Stimulated activated CD8-positive, alpha-beta memory T cell treated with anti-CD3 and anti-CD28 coated beads, Interleukin-12 subunit alpha, Interleukin-12 subunit beta, amount 100 ng/mL, for 24 hours (primary cell): Measurements from ENCODE around the gene MSH5.
A peak's percentile ranks its signal among the peaks of the same experiment; 100 is the strongest.

ENCODE experiments used
- DNase-seq: peaks from one replicate; pipeline ENCODE4 v3.0.0-alpha.2; 2020; ENCODE audit errors: extremely low read depth

MSH5 gene

DNA sequence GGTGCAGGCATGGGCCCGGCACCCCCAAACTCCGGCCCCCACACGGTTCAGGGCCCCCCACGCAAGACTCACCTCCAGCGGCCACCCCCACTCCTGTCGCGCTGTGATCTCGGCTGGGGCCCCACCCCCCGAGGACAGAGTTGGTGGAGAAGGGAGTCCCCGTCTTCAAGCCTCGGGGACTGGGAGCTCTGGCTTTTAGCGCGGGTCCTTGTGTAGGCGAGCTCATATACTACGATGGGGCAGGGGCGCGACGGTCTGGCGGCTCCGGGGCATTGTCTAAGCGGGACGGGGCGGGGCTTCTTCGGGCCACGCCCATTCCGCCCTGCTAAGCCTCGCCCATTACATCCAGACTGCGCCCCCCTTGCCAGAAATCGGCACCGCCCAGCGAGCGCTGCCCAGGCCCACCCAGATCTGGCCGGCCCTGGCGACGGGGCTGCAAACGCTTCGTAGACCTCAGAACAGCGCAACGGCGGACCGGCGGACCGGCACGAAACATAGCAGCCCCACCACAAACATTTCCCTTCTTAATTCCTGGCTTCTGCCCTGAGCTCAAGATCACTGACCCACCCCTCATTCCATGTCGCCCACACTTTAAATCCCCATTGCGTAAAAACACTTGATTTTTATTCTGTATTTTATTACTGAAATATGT is 9.7 kb upstream of the MSH5 start:
- peak; percentile 40 for DNase-seq

DNA sequence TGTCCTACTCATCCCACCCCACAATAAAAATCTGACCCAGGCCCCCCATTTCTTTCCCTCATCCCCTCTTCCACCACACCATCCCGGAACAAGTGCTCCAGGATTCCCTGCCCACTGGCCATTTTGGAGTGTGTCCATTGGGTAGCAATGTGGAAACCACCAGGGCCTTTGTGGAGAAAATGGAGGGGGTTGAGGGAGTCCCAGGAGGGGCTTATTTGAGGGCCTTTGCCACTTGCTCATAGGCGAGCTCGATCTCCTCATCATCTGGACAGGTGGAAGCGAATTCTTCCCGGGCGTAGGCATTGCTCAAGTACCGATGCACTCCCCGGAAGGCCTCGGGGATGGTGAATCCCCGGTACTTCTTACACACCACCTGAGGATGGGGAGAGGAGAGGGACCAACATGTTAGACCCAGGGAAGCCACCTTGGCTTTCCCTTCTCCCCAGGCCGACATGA is 9.1 kb upstream of the MSH5 start:
- no peak for DNase-seq

DNA sequence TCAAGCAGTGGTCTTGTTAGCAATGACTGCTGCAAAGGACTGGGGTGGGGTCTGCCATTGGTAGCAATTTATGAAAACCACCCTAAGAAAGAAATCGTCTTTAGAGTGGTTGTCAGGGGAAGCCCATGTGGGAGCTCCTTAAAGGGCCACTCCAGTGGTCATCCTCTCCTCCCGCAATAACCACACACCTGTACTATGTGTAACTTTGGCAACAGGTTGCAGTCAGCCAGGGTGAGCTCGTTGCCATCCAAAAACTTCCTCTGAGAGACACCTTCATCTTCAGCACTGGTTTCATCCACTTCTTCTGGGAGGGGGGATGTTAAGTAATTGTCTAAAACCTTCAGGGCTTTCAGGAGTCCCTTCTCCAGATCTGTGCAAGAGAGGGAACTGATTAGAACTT is 7.8 kb upstream of the MSH5 start:
- DNase-seq = no peak

- DNase-seq = no peak
These were observed 6.1 kb upstream of the MSH5 start for GRCh38 chr6:31733734-31734133.

DNA sequence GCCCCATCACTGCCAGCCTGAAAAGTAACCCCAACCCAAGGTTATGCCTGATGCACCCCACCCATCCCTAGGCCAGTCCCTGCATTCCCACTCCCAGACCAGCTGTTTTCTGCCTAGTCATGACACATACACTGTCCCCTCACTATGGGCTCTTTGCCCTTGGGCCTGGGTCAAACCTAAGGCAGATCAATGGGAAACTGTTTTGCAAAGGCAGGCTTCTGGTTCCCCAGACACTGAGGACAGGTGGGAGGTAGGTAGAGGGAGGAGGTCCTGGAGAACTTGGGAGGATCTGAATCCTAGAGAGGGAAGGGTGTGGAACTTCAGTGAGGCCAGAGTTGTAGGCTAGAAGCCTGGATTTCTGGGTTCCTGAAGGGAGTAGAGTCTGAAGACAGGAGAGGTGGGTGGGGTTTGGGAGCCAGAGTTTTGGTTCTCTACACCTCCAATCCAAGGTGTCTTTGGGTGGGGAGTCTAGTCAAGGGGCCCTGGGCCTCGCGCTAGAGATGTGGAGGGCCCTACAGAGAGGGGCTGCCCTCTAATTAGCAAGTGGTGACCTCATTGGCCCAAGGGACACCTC is 5.5 kb upstream of the MSH5 start:
- DNase-seq = no peak

GRCh38 chr6:31734821-31735406 is 4.9 kb upstream of the MSH5 start:
- no peak for DNase-seq

GRCh38 chr6:31736021-31736767 is 3.6 kb upstream of the MSH5 start, which contains the start of gene CLIC1:
Gene CLIC1, minus strand, starts transcription at chr6:31736530. Its CDS starts 230 bp downstream, at chr6:31736300.
- peak; percentile 49 for DNase-seq

GRCh38 chr6:31736768-31737314 is 3.0 kb upstream of the MSH5 start:
- no peak for DNase-seq

GRCh38 chr6:31737315-31737990 is 2.4 kb upstream of the MSH5 start:
- DNase-seq = no peak

- peak; percentile 37 for DNase-seq
These were observed 1.5 kb upstream of the MSH5 start for GRCh38 chr6:31737991-31738979.

GRCh38 chr6:31740397-31741223 is 805 bp downstream of the MSH5 start:
- DNase-seq = no peak

DNA sequence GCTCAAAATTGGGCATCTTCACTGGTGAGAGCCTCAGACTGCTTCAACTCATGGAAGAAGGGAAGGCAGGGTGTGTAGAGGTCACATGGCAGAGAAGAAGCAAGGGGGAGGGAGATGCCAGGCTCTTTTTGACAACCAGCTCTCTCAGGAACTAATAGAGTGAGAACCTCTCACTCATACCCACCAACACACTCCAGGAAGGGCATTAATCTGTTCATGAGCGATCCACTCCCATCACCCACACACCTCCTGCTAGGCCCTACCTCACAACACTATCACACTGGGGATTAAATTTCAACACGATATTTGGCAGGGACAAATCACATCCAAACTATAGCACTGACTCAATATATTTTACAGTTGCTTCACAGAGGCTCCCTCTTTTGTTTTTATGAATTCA is 2.0 kb downstream of the MSH5 start:
- no peak for DNase-seq

DNA sequence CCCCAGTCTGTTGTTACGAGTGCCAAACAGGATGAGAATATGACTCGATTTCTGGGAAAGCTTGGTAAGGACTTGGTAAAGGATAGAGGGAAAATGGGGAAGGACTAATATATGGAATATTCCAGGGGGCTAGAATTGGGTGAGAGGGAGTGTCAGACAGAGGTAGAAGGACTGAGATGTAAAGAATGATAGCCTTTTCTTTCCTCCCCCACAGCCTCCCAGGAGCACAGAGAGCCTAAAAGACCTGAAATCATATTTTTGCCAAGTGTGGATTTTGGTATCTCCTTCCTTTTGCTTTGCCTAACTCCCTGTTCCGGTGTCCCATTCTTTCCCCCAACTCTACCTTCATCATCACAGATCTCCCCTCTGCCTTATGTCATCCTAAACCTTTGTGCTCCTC is 3.1 kb downstream of the MSH5 start:
- no peak for DNase-seq

DNA sequence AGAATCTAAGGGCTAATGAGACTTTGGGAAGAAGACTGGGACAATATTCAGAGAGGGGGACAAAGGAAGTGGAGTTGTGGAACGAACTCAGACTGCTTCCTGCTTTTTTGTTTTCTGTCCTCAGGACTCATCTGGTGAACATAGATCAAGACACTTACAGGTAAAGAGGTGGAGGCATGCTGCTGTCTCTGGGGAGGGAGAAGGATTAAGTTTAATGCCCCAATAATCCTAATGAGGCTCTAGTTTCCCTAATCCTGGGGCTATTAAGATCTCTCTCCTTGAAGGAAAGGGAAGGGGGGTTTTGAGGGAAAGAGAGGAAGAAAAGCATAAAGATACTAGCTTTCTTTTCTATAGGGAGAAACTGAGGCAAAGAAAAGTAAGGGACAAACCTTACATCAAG is 4.6 kb downstream of the MSH5 start:
- DNase-seq = no peak

DNA sequence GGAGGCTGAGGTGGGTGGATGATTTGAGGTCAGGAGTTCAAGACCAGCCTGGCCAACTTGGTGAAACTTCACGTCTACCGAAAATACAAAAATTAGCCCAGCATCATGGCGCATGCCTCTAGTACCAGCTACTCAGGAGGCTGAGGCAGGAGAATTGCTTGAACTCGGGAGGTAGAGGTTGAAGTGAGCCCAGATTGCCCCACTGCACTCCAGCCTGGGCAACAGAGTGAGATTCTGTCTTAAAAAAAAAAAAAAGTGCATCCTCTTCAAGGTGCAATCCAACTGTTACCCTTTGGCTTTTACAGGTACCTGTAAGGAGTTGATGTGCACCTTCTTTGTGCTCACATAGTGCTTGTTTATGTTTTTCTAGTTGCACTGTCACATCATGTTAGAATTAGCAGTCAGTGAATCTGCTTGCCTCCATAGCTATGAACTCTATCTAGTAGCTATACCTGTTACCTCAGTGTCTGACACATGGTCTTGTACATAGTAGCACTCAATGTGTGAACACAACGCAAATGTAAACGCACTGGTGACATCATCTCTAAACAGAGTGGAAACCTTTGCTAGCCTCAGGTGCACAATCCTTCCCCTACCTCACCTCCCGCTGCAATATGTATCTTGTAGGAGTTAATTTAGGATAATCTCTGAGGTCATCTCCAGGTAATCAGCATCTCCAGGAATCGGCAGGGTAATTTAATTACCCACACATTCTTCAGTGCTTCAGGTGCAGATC is 9.7 kb downstream of the MSH5 start:
- no peak for DNase-seq

DNA sequence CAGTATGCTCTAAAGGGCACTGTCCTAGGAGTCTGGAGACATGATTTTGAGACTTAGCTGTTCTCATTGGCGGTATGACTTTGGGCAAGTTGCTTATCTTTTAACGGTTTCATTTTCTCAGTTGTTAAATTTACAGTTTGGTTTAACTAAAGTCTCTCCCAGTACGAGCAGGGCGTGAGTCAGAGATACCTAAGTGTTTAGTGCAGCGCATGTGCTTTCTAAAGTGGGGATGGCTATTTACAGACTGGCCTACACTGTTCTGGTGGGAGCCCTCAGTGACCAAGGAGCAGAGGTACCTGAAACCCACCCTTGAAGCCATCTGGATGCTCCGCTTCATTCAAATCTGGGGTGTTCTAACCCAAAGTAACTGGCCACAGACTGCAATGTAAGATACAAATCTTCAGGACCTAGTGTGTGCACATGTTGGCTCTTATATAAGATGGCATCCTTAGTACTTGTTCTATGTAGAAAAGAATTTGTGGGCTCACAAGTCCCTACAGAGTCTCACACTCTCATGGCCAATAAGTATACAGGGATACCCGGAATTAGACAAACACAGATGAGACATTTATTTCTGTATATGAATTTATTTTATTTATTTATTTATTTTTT is 10.7 kb downstream of the MSH5 start:
- no peak for DNase-seq

DNA sequence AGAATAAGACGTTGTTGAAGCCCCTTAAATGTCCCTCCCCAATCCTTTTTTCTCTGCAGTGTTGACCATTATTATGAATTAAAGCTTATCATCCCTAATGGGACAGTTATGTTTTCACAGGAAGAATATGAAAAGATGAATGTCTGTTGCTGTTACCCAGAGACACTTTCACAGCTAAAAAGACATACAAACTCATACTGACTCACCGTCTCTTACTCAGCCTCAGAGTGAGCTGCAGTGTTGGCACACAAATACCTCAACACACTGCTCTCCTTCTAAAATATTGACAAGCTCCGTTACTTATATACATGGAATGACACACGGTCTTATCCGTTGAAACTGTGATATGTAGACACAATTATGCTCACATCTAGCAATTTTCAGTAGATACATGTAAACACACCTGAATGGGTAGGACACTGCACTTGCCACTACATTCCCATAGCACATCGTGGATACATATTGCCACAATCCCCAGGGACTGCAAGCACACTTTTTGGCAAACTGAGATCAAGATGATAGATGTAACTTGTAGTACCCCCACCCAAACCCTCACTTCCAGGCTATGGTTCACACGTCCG is 13.0 kb downstream of the MSH5 start:
- DNase-seq = no peak

DNA sequence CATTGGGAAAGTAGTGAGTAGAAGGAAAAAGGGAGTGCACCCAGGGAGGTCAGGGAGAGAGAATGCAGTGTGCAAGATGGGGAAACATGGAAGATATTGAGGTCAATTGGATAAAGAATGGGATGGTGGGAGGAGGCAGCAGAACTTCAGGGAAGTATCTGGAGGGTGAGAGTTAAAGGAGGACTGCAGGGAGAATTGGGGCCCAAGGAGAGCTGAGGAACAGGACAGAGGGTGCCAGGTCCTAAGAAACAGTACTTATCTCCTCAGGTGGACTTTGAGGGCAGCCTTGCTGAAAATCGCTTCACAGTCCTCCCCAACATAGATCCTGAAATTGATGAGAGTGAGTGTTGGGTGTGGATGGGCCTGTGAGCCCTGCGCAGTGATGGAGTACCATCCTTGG is 18.5 kb downstream of the MSH5 start:
- no peak for DNase-seq
